ENCODE data around the gene CPLX3.

The CPLX3 gene

DNA sequence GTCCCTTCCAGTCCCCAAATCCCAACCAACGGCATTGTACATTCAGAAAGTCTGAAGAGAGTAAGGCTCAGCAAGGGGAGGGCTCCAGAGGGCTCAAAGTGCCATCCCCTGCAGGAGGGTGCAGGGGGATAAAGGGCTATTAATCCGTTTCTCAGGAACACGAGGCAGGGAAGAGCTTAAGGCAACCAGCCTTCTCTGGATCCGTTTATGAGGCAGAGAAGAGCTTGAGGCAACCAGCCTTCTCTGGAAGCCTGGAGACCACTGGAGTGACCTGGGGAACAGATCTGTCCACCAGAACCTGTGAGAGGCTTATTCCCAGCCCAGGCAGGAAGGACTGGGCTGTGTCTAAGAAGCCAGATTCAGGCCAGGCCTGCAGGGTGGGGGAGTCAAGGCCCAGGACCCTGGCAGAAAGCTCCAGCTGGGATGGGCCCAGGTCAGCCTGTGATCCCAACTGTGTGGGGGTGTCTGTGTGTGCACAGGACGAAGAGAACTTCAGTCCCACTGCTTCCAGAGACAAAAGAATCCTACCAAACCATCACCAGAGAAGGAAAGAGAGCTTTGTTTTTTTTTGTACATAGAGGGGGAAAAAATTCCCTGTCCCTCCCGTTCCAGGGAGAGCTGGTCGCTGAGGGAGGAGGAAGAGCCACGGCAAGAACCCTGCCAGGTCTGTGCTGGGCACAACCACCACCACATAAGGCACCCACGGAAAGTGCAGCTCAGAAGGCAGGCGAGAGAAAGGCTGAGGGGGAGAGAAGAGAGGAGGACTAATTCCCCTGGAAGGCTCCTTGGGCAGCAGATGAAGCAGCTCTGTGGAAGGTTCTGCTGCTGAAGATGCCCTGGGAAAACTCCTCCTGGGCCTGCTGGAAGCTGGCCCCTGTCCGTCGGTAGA is 18.1 kb downstream of the CPLX3 start:
- Histone ChIP-seq H3K4me1 (ENCODE audit: control insufficient read depth, low read depth, low read length) (peaks cover 12% of the 10 kb centered on the region), H3K9ac (ENCODE audit: low read length) (no peak overlapping the region), H3K27me3 (ENCODE audit: control insufficient read depth, insufficient read depth, low read length) (no peaks in the 10 kb centered on the region), H3K27ac (ENCODE audit: low read length) (no peak overlapping the region), H3K4me3 (ENCODE audit: low read length) (no peak overlapping the region), H3K9me3 (ENCODE audit: control insufficient read depth, low read depth, low read length) (no peaks in the 10 kb centered on the region), H3K36me3 (ENCODE audit: control insufficient read depth, low read depth, low read length) (peaks cover 11% of the 10 kb centered on the region)

DNA sequence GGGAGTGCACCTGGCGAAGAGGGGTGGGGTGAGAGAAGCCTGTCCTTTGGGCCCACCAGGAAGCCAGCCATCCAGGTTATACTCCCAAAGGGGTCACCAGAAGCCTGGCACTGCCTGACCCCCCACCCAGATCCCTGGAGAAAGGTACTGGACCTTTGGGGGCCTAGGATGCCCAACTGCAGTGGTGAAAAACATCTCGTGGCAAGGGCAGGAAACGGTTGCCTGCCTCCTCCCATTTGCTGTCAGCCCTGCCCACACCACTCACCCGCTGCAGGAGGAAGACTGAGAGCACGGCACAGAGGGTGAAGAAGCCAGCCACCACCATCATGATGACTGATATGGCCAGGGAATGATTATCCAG is 18.8 kb downstream of the CPLX3 start:
- Histone ChIP-seq H3K4me1 (ENCODE audit: control insufficient read depth, low read depth, low read length) (peaks cover 12% of the 10 kb centered on the region), H3K27ac (ENCODE audit: low read length) (no peak overlapping the region), H3K9ac (ENCODE audit: low read length) (no peak overlapping the region), H3K27me3 (ENCODE audit: control insufficient read depth, insufficient read depth, low read length) (no peaks in the 10 kb centered on the region), H3K4me3 (ENCODE audit: low read length) (no peak overlapping the region), H3K9me3 (ENCODE audit: control insufficient read depth, low read depth, low read length) (no peaks in the 10 kb centered on the region), H3K36me3 (ENCODE audit: control insufficient read depth, low read depth, low read length) (peaks cover 11% of the 10 kb centered on the region)

DNA sequence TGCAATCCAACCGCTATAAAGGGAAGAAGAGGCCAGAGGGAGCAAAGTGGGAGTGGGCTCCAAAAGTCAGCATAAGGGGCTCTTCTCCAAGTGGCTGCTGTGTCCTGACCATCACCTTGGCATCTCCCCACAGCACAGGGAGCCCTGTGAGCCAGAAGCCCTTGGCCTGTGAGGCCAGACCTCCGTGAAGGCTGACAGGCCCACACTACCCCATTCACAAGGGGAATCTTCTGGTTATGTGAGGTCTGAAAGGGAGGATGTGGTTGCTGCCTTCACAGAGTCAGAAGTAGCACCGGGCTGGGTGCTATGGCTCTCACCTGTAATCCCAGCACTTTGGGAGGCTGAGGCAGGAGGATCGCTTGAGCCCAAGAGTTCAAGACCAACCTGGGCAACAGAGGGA is 19.2 kb downstream of the CPLX3 start:
- Histone ChIP-seq H3K27ac (ENCODE audit: low read length) (no peak overlapping the region), H3K9me3 (ENCODE audit: control insufficient read depth, low read depth, low read length) (no peaks in the 10 kb centered on the region), H3K27me3 (ENCODE audit: control insufficient read depth, insufficient read depth, low read length) (no peaks in the 10 kb centered on the region), H3K4me3 (ENCODE audit: low read length) (no peak overlapping the region), H3K36me3 (ENCODE audit: control insufficient read depth, low read depth, low read length) (peaks cover 11% of the 10 kb centered on the region), H3K9ac (ENCODE audit: low read length) (no peak overlapping the region), H3K4me1 (ENCODE audit: control insufficient read depth, low read depth, low read length) (peaks cover 12% of the 10 kb centered on the region)

DNA sequence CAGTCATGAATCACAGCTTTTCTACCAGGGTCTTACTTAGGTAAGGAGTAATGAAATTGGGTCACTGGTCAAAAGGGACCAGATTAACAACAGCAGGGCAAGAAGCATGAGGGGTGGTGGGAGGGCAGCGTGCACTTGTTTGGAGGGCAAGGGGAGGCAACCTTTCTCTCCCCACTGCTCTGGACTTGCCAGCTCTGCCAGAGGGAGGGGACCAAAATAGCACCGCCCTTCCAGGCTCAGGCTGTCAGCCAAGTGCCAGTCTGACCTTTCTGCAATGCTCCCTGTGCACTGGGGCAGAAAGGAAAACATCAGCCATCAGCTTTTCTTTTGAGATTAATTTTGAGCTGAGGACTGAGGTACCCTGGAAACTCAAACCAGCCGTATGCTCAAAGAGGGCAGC is 21.0 kb downstream of the CPLX3 start:
- peaks cover 5% of the 10 kb centered on the region for H3K4me1 ChIP-seq (ENCODE audit: control insufficient read depth, low read depth, low read length)
- H3K9ac ChIP-seq (ENCODE audit: low read length) = no peak overlapping the region
- no peaks in the 10 kb centered on the region for H3K27me3 ChIP-seq (ENCODE audit: control insufficient read depth, insufficient read depth, low read length)
- no peak overlapping the region for H3K4me3 ChIP-seq (ENCODE audit: low read length)
- no peak overlapping the region for H3K27ac ChIP-seq (ENCODE audit: low read length)
- H3K9me3 ChIP-seq (ENCODE audit: control insufficient read depth, low read depth, low read length) = no peaks in the 10 kb centered on the region
- H3K36me3 ChIP-seq (ENCODE audit: control insufficient read depth, low read depth, low read length) = peaks cover 28% of the 10 kb centered on the region

DNA sequence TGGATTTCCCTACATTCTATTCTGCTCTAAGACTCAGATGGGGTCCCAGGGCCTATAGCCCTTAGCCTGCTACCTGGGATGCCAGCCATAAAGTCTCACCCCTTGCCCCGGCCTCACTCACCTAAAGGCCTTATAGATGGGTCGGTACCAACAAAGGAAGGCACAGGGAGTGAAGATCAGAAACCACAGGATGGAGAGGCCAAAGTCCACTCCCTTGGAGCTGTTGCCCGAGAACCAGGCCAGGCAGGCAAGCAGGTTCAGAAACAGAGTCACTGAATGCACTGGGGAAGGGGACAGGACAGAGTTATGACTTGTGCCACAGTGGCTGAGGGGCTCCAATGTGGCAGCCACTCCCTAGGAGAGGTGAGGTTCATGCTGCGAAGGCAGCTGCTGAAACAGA is 24.0 kb downstream of the CPLX3 start:
- Histone ChIP-seq H3K36me3 (ENCODE audit: control insufficient read depth, low read depth, low read length) (peaks cover 34% of the 10 kb centered on the region), H3K4me3 (ENCODE audit: low read length) (no peak overlapping the region), H3K27me3 (ENCODE audit: control insufficient read depth, insufficient read depth, low read length) (no peaks in the 10 kb centered on the region), H3K9me3 (ENCODE audit: control insufficient read depth, low read depth, low read length) (no peaks in the 10 kb centered on the region), H3K27ac (ENCODE audit: low read length) (no peak overlapping the region), H3K4me1 (ENCODE audit: control insufficient read depth, low read depth, low read length) (no peaks in the 10 kb centered on the region), H3K9ac (ENCODE audit: low read length) (no peak overlapping the region)

DNA sequence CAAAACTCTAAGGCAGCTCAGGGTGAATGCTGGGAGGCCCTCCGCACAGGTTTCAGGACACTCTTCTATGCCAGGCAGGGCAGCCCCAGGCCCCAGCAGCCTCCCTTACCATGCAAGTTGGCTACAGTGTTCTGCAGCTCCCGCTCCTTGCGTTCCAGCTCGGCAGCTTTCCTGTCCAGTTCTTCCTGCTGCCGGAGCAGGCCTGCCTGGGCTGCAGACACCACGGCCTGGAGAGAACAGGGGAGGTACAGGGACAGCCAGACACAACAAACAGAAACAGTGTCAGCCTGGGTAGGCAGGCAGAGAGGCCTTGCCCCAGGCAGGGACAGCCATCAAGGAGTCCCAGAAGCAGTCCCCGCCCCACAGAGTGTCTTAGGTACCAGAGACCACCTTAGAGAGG is 25.5 kb downstream of the CPLX3 start:
- Histone ChIP-seq H3K4me1 (ENCODE audit: control insufficient read depth, low read depth, low read length) (no peaks in the 10 kb centered on the region), H3K9me3 (ENCODE audit: control insufficient read depth, low read depth, low read length) (no peaks in the 10 kb centered on the region), H3K27ac (ENCODE audit: low read length) (no peak overlapping the region), H3K9ac (ENCODE audit: low read length) (no peak overlapping the region), H3K4me3 (ENCODE audit: low read length) (no peak overlapping the region), H3K27me3 (ENCODE audit: control insufficient read depth, insufficient read depth, low read length) (no peaks in the 10 kb centered on the region), H3K36me3 (ENCODE audit: control insufficient read depth, low read depth, low read length) (peaks cover 34% of the 10 kb centered on the region)

DNA sequence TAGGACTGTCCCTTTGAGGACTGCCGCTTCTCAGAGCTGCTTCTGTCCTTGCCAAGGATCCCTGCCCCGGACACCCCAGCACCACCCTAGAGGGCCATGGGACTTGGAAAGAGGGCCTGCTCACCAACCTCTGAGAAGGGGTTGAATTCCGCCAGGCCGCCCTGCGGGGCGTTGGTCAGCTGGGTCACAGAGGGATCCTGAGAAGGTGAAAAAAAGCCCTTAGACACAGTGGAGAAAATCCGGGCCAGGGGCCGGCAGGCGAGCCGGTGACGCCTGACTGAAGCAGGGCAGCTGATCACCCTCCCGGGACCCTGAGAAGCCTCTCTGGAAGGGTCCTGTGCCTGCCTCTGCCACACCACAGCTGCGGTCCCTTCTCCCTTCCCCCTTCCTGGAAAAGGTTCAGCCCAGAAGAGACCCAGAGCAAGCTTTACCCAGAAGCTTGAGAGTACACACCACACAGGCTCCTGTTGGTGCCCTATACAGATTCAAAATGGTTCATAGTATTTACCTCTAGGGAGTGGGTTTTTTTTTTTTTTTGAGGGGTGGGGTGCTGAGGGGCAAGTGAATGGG is 28.1 kb downstream of the CPLX3 start:
- no peak overlapping the region for H3K9ac ChIP-seq (ENCODE audit: low read length)
- no peak overlapping the region for H3K4me3 ChIP-seq (ENCODE audit: low read length)
- no peaks in the 10 kb centered on the region for H3K27me3 ChIP-seq (ENCODE audit: control insufficient read depth, insufficient read depth, low read length)
- peaks cover 27% of the 10 kb centered on the region for H3K36me3 ChIP-seq (ENCODE audit: control insufficient read depth, low read depth, low read length)
- no peak overlapping the region for H3K27ac ChIP-seq (ENCODE audit: low read length)
- H3K9me3 ChIP-seq (ENCODE audit: control insufficient read depth, low read depth, low read length) = no peaks in the 10 kb centered on the region
- no peaks in the 10 kb centered on the region for H3K4me1 ChIP-seq (ENCODE audit: control insufficient read depth, low read depth, low read length)

DNA sequence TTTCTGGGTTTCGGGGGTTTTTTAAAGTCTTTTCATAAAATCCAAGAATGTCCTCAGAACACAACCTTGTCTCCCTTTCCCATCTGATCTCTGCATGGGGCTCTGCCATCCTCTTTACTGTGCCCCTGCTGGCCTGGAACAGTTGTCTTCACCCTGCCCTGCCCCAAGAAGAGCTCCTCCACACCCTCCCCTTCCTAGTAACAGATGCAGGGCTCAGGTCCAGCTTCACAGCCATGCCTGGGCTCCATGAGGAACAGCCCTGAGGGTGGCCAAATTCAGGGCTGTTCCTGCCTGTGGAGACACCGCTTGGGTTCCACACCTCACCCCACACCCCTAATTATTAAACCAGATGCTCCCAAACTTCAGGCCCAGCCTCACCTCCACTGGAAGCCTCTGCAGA is 29.4 kb downstream of the CPLX3 start:
- H3K36me3 ChIP-seq (ENCODE audit: control insufficient read depth, low read depth, low read length) = peaks cover 26% of the 10 kb centered on the region
- no peak overlapping the region for H3K9ac ChIP-seq (ENCODE audit: low read length)
- H3K4me1 ChIP-seq (ENCODE audit: control insufficient read depth, low read depth, low read length) = no peaks in the 10 kb centered on the region

DNA sequence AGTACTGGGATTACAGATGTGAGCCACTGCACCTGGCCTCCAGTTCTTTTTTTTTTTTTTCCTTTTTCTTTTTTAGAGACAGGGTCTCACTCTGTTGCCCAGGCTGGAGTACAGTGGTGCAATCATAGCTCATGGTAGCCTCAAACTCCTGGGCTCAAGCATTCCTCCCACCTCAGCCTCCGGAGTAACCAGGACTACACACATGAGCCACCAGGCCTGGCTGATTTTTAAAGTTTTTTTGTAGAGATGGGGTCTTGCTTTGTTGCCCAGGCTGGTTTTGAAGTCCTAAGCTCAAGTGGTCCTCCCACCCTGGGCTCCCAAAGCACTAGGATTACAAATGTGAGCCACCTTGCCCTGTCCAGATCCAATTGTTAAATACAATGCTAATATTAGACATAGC is 30.1 kb downstream of the CPLX3 start:
- no peaks in the 10 kb centered on the region for H3K9me3 ChIP-seq (ENCODE audit: control insufficient read depth, low read depth, low read length)
- no peak overlapping the region for H3K27ac ChIP-seq (ENCODE audit: low read length)
- H3K9ac ChIP-seq (ENCODE audit: low read length) = no peak overlapping the region
- no peaks in the 10 kb centered on the region for H3K4me1 ChIP-seq (ENCODE audit: control insufficient read depth, low read depth, low read length)
- peaks cover 20% of the 10 kb centered on the region for H3K36me3 ChIP-seq (ENCODE audit: control insufficient read depth, low read depth, low read length)
- no peaks in the 10 kb centered on the region for H3K27me3 ChIP-seq (ENCODE audit: control insufficient read depth, insufficient read depth, low read length)
- no peak overlapping the region for H3K4me3 ChIP-seq (ENCODE audit: low read length)

More for the DNA sequence above, 29.4 kb downstream of the CPLX3 start:
- Histone ChIP-seq H3K9me3 (ENCODE audit: control insufficient read depth, low read depth, low read length) (no peaks in the 10 kb centered on the region), H3K4me3 (ENCODE audit: low read length) (no peak overlapping the region), H3K27ac (ENCODE audit: low read length) (no peak overlapping the region), H3K27me3 (ENCODE audit: control insufficient read depth, insufficient read depth, low read length) (no peaks in the 10 kb centered on the region)

DNA sequence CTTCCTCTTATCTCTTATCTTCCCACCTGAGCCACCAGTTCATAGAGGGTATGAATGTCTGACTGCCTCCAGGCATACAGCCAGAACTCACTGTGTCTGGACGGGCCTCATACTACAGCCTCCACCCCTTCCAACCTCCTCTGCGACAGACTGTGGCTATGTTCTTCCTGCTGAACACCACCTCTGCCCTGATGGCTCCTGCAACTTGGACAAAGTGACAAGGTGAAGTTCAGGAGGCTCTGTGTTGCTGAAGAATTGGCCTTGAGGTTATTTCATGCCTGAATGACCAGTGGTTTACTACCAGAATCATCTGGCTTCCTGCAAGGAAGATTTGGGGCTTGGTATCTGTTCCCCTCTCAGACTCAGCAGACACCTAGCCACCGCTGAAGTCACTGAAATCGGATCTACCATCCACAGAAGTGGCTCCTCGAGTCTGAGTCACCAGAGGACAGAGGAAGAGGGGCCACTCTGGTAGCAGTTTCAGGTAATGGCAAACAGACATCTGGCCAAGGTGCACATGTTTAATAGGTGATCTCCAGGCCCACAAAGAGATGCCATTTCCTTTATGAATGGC is 30.7 kb downstream of the CPLX3 start:
- peaks cover 13% of the 10 kb centered on the region for H3K36me3 ChIP-seq (ENCODE audit: control insufficient read depth, low read depth, low read length)
- no peak overlapping the region for H3K9ac ChIP-seq (ENCODE audit: low read length)
- H3K9me3 ChIP-seq (ENCODE audit: control insufficient read depth, low read depth, low read length) = no peaks in the 10 kb centered on the region
- no peak overlapping the region for H3K27ac ChIP-seq (ENCODE audit: low read length)
- no peaks in the 10 kb centered on the region for H3K4me1 ChIP-seq (ENCODE audit: control insufficient read depth, low read depth, low read length)
- H3K27me3 ChIP-seq (ENCODE audit: control insufficient read depth, insufficient read depth, low read length) = no peaks in the 10 kb centered on the region
- H3K4me3 ChIP-seq (ENCODE audit: low read length) = no peak overlapping the region

DNA sequence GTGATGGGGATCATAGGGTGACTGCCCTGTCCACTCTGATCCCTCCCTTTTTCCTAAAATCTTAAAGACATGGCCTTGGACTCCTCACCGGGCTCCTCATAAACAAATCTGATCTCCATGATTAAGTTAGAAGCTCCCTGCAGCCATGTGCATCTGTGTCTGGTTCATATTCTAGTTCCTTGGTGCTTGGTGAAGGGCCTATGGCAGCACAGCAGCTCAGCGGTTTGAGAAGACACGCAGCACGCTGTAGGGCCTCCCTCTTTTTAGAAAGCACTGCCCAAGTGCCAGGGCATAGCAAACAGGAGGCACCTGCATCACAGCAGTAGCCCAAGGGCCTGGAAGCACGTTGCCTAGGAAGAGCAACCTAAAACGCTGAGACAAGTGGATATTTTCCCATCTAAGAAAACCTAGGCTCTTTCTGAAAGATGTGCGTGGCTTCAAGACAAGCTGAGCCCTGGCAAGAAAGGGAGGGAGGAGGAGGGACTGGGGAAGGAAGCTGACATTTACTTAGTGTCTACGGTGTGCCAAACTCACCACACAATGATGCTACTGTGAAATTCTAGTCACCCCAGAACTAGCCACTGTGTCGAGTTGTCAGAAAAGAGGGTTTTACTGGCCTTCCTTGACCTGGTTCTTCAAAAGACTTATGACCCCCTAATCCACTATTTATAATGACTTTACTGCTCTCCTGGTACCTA is 31.4 kb downstream of the CPLX3 start:
- Histone ChIP-seq H3K4me1 (ENCODE audit: control insufficient read depth, low read depth, low read length) (no peaks in the 10 kb centered on the region), H3K4me3 (ENCODE audit: low read length) (no peak overlapping the region), H3K9ac (ENCODE audit: low read length) (no peak overlapping the region), H3K27me3 (ENCODE audit: control insufficient read depth, insufficient read depth, low read length) (no peaks in the 10 kb centered on the region), H3K36me3 (ENCODE audit: control insufficient read depth, low read depth, low read length) (peaks cover 7% of the 10 kb centered on the region), H3K27ac (ENCODE audit: low read length) (no peak overlapping the region), H3K9me3 (ENCODE audit: control insufficient read depth, low read depth, low read length) (no peaks in the 10 kb centered on the region)
